ENCODE results near the gene BNC2. TPM values are rescaled to one million over a fixed set of nuclear protein-coding genes. Genes with fewer than 3 reads are reported as not detected.

The BNC2 gene
- total RNA-seq, 1 experiment from 2014 or later = 43.6 TPM

- Histone ChIP-seq H3K56ac (ENCODE audit: insufficient read length, low read depth, low read length) (no peak overlapping the region), H3K79me2 (ENCODE audit: insufficient read depth, low read length) (no peaks in the 10 kb centered on the region), H3K23ac (ENCODE audit: insufficient read length, low read depth, low read length) (no peak overlapping the region), H3K9me3 (ENCODE audit: control insufficient read depth, low read depth, low read length) (no peaks in the 10 kb centered on the region), H2BK5ac (ENCODE audit: insufficient read length, low read length) (no peak overlapping the region), H3K14ac (ENCODE audit: insufficient read depth, low read length) (no peak overlapping the region), H2BK120ac (ENCODE audit: low read depth, low read length, poor library complexity, severe bottlenecking) (no peak overlapping the region), H3K4ac (ENCODE audit: low read depth, low read length) (no peak overlapping the region), H3K27me3 (ENCODE audit: insufficient read depth, low read length) (no peaks in the 10 kb centered on the region), H4K91ac (ENCODE audit: insufficient read length, low read depth, low read length) (no peak overlapping the region), H2BK12ac (ENCODE audit: insufficient read length, low read depth, low read length) (no peak overlapping the region), H2BK15ac (ENCODE audit: low read depth, low read length) (no peak overlapping the region), H3K4me2 (ENCODE audit: insufficient read depth, insufficient read length, low read length) (no peak overlapping the region), H4K8ac (replicated peaks; ENCODE audit: insufficient read length, low read depth, low read length) (no peak overlapping the region), H3T11ph (ENCODE audit: low read length) (no peak overlapping the region), H3K23me2 (ENCODE audit: insufficient read length, low read depth, low read length, poor library complexity, severe bottlenecking) (no peaks in the 10 kb centered on the region), H2AFZ (ENCODE audit: low read length) (no peak overlapping the region), H3K9ac (ENCODE audit: extremely low read depth, insufficient read length, low read length) (no peak overlapping the region), H2BK20ac (ENCODE audit: low read depth, low read length, poor library complexity, severe bottlenecking) (no peak overlapping the region), H3K79me1 (ENCODE audit: insufficient read depth, low read depth, low read length, poor library complexity, severe bottlenecking) (no peaks in the 10 kb centered on the region), H4K5ac (ENCODE audit: insufficient read length, low read depth, low read length) (no peak overlapping the region), H2AK5ac (ENCODE audit: insufficient read length, low read length) (no peak overlapping the region), H3K27ac (ENCODE audit: insufficient read length, low read depth, low read length) (no peak overlapping the region), H3K18ac (ENCODE audit: insufficient read length, low read depth, low read length) (no peak overlapping the region), H4K20me1 (ENCODE audit: control insufficient read depth, insufficient read depth, insufficient read length) (no peaks in the 10 kb centered on the region), H3K4me1 (ENCODE audit: insufficient read depth, low read length) (peaks cover 8% of the 10 kb centered on the region)
- H3K4me3 Mint-ChIP-seq = no peak overlapping the region
- DNase-seq = no peak
- H3K4me1 Mint-ChIP-seq = peaks cover 32 to 44% of the 10 kb centered on the region in 2 experiments
- WGBS (ENCODE audit: extremely low coverage, insufficient read length, low lambda C conversion rate) = no CpG with 5 or more reads among the region's 11 CpGs
- no peaks in the 10 kb centered on the region; a peak in 1 of 7 replicates for H3K36me3 Mint-ChIP-seq (ENCODE audit: insufficient read depth in 1 of 3, low read depth in 3 of 3)
- no peaks in the 10 kb centered on the region for H3K27me3 Mint-ChIP-seq (ENCODE audit: low read depth)
- no peak for TF ChIP-seq CTCF (conservative IDR thresholded peaks at IDR 0.05)
- no peaks in the 10 kb centered on the region for H3K9me3 Mint-ChIP-seq
- H3K27ac Mint-ChIP-seq = no peak overlapping the region
Measured at GRCh38 chr9:16659096-16659495, 211.4 kb downstream of the BNC2 start.

Data from H9 (cell line).